ENCODE results near the gene HOXD13. TPM values are rescaled to one million over a fixed set of nuclear protein-coding genes. Genes with fewer than 3 reads are reported as not detected.

Gene HOXD13
- total and polyA plus RNA-seq, 2 donors (not counting 3 experiments of a cell fraction or from before 2014, with no cell fraction given): not detected

DNA sequence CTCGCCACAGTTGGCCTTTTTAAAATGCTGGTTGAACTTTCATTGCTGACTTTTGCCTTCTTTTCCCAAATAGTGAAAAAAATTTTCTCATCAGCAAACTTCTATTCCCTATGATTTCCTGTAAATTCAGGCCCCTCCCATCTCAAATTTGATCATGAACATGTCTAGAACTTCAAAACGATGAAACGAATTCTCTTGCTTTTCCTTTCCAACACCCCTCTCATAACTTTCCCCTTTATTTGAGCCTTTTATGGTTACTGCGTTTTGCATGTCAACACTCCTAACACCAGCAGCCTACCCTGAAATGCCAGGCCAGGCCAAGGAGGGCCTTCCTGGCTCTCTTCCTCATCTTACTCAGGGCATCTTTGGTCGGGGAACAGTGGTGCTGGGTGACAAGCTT, 1.7 kb upstream of the HOXD13 start:
- Histone ChIP-seq H3K27me3 (ENCODE audit: control insufficient read depth in 2 of 2, insufficient read depth in 2 of 2, low read length in 2 of 2) (peaks cover 87 to 98% of the 10 kb centered on the region in 2 experiments), H3K4me2 (ENCODE audit: insufficient read depth, low read length) (no peak overlapping the region), H3K79me2 (ENCODE audit: control insufficient read depth, insufficient read depth, low read length) (no peaks in the 10 kb centered on the region), H3K9me1 (replicated peaks; ENCODE audit: control insufficient read depth, extremely low read depth, insufficient read depth, low read length) (no peaks in the 10 kb centered on the region), H3K36me3 (ENCODE audit: control insufficient read depth in 2 of 2, extremely low read depth in 1 of 2, insufficient read depth in 2 of 2, low read length in 2 of 2) (no peaks in the 10 kb centered on the region), H3K9ac (replicated peaks; ENCODE audit: extremely low read depth, insufficient read depth, low read length) (no peak overlapping the region), H2AFZ (ENCODE audit: low read depth, low read length) (no peak overlapping the region), H3K27ac (ENCODE audit: insufficient read depth, low read depth, low read length) (no peak overlapping the region), H4K20me1 (replicated peaks; ENCODE audit: control insufficient read depth, extremely low read depth, insufficient read depth, low read length) (peaks cover 3% of the 10 kb centered on the region), H3K4me1 (ENCODE audit: control insufficient read depth, extremely low read depth, insufficient read depth, low read length) (no peaks in the 10 kb centered on the region), H3K4me3 (replicated peaks in 1 of 3; ENCODE audit: insufficient read depth in 1 of 3, low read depth in 1 of 3, low read length in 3 of 3) (no peak overlapping the region), H3K9me3 (replicated peaks; ENCODE audit: control insufficient read depth, insufficient read depth, low read length) (no peaks in the 10 kb centered on the region)
- dilution Hi-C loops (cut with MboI; ENCODE audit: extremely low pct_ligation_motif_present, low sequenced_read_pairs) (no loop called here), intact Hi-C loops (cut with micrococcal nuclease) (no loop called here)
- CTCF ChIA-PET: interaction anchor here (1.3 kb wide), 1 partner anchor 840 kb away, joined by 3 read pairs; no protein-coding TSS in a partner anchor
- BruUV-seq (replicated peaks): no TSS peak
- FAIRE-seq: no peak
- POLR2A ChIA-PET: no interaction called here
- no peak for DNase-seq (ENCODE audit: low read depth, low spot score)
- TF ChIP-seq, protein P1, sequence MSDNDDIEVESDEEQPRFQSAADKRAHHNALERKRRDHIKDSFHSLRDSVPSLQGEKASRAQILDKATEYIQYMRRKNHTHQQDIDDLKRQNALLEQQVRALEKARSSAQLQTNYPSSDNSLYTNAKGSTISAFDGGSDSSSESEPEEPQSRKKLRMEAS (IDR thresholded peaks at IDR 0.05; ENCODE audit: insufficient read depth, insufficient read length): no peak
- TF ChIP-seq GATA2 (IDR thresholded peaks at IDR 0.05; ENCODE audit: insufficient read depth, insufficient read length, low read depth, low read length) (no peak), FOS (IDR thresholded peaks at IDR 0.05; ENCODE audit: borderline replicate concordance, insufficient read depth, low read length) (no peak), JUN (IDR thresholded peaks at IDR 0.05; ENCODE audit: borderline replicate concordance, insufficient read depth, insufficient read length, low read depth) (no peak), MYC (IDR thresholded peaks at IDR 0.05; ENCODE audit: low read depth, low read length) (no peak), POLR2AphosphoS5 (IDR thresholded peaks at IDR 0.05; ENCODE audit: insufficient read depth, low read depth, low read length) (no peak), POLR2A (IDR thresholded peaks at IDR 0.05; ENCODE audit: low read depth, low read length) (no peak), EZH2 (IDR thresholded peaks at IDR 0.05; ENCODE audit: borderline replicate concordance, low read depth, low read length, severe bottlenecking) (no peak)
- TF ChIP-seq, protein P2, sequence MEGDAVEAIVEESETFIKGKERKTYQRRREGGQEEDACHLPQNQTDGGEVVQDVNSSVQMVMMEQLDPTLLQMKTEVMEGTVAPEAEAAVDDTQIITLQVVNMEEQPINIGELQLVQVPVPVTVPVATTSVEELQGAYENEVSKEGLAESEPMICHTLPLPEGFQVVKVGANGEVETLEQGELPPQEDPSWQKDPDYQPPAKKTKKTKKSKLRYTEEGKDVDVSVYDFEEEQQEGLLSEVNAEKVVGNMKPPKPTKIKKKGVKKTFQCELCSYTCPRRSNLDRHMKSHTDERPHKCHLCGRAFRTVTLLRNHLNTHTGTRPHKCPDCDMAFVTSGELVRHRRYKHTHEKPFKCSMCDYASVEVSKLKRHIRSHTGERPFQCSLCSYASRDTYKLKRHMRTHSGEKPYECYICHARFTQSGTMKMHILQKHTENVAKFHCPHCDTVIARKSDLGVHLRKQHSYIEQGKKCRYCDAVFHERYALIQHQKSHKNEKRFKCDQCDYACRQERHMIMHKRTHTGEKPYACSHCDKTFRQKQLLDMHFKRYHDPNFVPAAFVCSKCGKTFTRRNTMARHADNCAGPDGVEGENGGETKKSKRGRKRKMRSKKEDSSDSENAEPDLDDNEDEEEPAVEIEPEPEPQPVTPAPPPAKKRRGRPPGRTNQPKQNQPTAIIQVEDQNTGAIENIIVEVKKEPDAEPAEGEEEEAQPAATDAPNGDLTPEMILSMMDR (IDR thresholded peaks at IDR 0.05; ENCODE audit: extremely low read depth in 1 of 2, insufficient read depth in 1 of 2, low read depth in 1 of 2, low read length in 2 of 2): no peak
